GM19099 (cell line): ENCODE data around the gene CACNA1A.

Experiments used
- POLR2A ChIP-seq: IDR thresholded peaks from 3 replicates; pipeline ENCODE4 v1.6.1; 2011; ENCODE audit warnings: low read depth; ENCODE audit not compliant: insufficient read length; ENCODE audit errors: extremely low read depth

The CACNA1A gene

GRCh38 chr19:13238891-13239534 is 267.3 kb downstream of the CACNA1A start:
- TF ChIP-seq POLR2A, result no peak

- no peak for TF ChIP-seq POLR2A
These were observed 271.8 kb downstream of the CACNA1A start for GRCh38 chr19:13234518-13234917.

- TF ChIP-seq POLR2A, result no peak
These were observed 274.6 kb downstream of the CACNA1A start for GRCh38 chr19:13231663-13232062.

GRCh38 chr19:13229246-13229645 is 277.0 kb downstream of the CACNA1A start:
- no peak for TF ChIP-seq POLR2A

- no peak for TF ChIP-seq POLR2A
These were observed 277.7 kb downstream of the CACNA1A start for GRCh38 chr19:13228561-13228960.

GRCh38 chr19:13226983-13227382 is 279.3 kb downstream of the CACNA1A start:
- TF ChIP-seq POLR2A, result no peak

- TF ChIP-seq POLR2A, result no peak
These were observed 280.1 kb downstream of the CACNA1A start for GRCh38 chr19:13225973-13226865.

GRCh38 chr19:13225085-13225484 is 281.2 kb downstream of the CACNA1A start:
- TF ChIP-seq POLR2A, result no peak

- TF ChIP-seq POLR2A, result no peak
These were observed 285.4 kb downstream of the CACNA1A start for GRCh38 chr19:13220847-13221246.

GRCh38 chr19:13215572-13216380 is 290.5 kb downstream of the CACNA1A start:
- TF ChIP-seq POLR2A, result no peak

- TF ChIP-seq POLR2A, result no peak
These were observed 292.1 kb downstream of the CACNA1A start for GRCh38 chr19:13214036-13214730.

GRCh38 chr19:13212759-13213330 is 293.4 kb downstream of the CACNA1A start:
- TF ChIP-seq POLR2A, result no peak

GRCh38 chr19:13211426-13212308 is 294.6 kb downstream of the CACNA1A start:
- no peak for TF ChIP-seq POLR2A
